NCI-H1436 (cell line): ENCODE data around the gene CLIC3.

Experiments used
- DNase-seq: peaks from one replicate; lab custom pipeline; 2025; lab: John Stamatoyannopoulos, UW

Gene CLIC3

DNA sequence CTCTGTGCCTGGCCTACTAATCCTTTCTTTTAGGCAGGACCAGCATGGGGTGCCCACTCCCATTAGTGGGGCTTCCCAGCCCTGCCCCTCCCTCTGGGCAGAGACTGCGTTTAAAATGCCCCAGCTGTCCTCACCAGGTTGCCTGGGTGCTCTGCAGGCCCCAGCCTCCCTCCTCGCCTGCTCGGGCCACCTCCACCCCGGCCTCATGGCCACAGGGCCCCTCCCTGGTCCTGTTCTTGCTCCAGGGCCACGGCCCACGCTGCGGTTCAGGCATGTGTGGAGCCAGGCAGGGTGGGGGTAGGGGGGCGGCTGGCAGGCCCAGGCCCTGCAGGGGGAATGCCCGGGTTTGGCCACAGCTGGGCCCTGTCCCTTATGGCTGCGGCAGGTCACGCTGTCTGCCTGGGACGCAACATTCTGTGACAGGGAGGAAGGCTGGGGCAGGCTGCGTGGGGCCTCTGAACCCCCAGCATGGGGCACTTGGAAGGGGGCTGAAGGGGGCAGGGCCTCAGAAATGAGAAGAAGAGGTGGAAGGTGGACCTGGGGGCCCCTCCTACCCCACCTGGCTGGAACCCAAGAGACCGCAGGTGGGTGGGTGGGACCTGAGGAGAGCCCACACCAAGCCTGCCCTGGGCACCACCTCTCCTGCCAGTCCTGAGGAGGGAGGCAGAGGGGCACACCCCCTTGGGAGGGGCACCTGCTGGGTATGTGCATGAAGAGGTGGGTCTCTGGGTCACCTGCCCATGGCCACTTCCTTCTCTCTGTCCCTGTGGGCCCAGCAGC lies 44.6 kb downstream of the CLIC3 start, which contains the start of gene LCN12:
LCN12 (plus strand) TSS at position 733 of the 780 bp plus-strand sequence. CDS start 55 bp downstream, outside the sequence.
- DNase-seq: no peak

GRCh38 chr9:136950656-136951276 lies 45.6 kb downstream of the CLIC3 start:
- DNase-seq: no peak

- DNase-seq: peak; percentile 94
These were observed 46.3 kb downstream of the CLIC3 start for GRCh38 chr9:136949817-136950655.

DNA sequence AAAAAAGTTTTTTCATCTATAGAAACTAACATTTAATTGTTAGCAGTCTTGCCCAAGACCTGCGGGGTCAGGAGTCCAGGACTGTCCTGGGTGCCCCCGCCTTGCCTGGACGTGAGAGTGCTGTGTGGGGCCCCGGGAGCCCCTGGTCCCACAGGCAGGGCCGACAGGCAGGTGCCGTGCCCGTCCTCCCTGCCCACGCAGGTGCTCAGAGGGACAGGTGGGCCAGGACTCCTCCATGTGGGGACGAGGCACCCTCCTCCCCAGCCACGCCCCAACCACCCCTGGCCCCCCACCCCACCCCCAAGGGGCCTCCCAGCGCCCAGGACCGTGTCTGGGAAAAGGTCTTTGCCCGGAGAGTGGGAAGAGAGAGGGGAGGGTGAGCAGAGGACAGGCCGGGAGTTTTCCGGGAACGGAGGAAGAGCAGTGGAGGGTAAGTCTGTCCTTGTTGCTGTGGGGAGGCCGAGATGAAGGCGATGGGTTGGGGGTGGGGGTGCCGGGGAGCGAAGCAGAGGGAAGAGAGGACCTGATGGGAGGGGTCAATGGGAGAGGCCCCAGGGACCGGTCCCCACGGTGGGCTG lies 47.0 kb downstream of the CLIC3 start:
- DNase-seq: no peak

- DNase-seq: no peak
These were observed 48.3 kb downstream of the CLIC3 start for GRCh38 chr9:136947955-136948510.

DNA sequence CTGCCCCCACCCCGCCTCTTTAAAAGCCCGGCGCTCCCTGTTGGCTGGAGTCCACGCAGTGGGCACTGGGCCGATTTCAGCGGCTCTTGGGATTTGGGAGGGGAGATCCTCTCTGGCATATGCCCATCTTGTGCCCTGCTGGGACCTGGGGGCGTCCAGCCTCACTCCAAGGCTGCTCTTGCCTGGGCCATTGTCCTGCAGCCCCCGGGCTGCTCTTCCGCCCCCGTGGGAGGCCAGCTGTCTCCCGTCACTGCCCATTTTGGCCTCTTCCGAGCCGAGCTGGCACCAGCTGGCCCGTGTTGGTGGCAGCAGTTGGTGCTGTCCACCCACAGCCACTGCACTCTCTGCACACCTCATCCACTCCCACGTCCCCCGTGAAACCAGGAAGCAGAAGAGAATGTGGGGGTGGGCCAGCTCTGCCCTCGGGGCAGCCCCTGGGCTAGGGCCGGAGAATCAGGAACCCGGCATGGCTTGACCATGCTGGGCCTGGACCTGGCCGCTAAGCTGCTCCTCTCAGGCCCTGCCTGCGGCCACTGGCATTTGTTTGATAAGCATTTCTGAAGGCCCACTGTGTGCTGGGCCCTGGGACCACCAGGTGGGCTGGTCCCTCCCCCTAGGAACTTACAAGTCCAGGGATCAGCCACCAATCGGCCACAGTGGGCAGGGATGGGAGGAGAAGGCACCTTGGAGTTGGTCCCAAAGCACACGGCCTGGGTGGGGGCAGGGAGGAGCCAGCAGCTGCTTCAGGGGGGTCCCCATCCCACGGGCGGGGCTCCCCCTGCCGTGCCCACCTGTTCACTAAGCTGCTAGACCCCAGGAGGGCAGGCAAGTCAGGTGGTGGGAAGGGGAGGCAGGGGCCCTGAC lies 49.1 kb downstream of the CLIC3 start:
- no peak for DNase-seq

- DNase-seq: no peak
These were observed 49.9 kb downstream of the CLIC3 start for GRCh38 chr9:136946228-136947027.

DNA sequence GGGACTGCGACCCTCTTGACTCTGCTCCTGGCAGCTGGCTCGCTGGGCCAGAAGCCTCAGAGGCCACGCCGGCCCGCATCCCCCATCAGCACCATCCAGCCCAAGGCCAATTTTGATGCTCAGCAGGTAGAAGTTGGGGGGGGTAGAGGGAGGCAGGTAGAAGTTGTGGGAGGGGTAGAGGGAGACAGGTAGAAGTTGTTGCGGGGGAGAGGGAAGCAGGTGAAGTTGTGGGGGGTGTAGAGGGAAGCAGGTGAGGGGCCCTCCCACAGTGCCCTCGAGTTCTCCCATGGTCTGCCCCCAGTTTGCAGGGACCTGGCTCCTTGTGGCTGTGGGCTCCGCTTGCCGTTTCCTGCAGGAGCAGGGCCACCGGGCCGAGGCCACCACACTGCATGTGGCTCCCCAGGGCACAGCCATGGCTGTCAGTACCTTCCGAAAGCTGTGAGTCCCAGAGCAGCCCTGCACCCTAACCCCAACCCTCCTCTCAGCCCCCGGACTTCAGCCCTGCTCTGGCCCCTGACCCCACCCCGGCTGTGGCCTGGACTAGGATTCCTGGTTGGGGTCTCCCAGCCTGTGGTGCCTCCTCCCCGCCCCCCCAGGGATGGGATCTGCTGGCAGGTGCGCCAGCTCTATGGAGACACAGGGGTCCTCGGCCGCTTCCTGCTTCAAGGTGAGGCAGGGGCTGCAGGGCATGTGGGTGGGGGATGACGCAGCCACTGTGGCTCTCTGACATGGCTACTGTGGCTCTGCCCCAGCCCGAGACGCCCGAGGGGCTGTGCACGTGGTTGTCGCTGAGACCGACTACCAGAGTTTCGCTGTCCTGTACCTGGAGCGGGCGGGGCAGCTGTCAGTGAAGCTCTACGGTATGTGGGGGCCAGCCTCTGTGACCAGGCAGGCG lies 50.8 kb downstream of the CLIC3 start:
- no peak for DNase-seq
